SK-N-SH (cell line): ENCODE results near the gene TMPRSS11D. TPM values are rescaled to one million over a fixed set of nuclear protein-coding genes. Genes with fewer than 3 reads are reported as not detected.

Experiments
- CTCF ChIA-PET: fragments of 300-600, 350-600 bp; formaldehyde crosslinking; extraction: SDS; loops from one replicate; lab custom pipeline; 2021; lab: Yijun Ruan, JAX
- POLR2A ChIA-PET: fragments of 350-600 bp; sonication (Branson Sonifier 250); formaldehyde crosslinking; extraction: SDS; loops from one replicate; lab custom pipeline; 2020; ENCODE audit warnings: antibody characterized with exemption, inconsistent platforms; lab: Yijun Ruan, JAX
- DNase-seq: peaks from one replicate; pipeline ENCODE4 v3.0.0; 2012
- H2AFZ ChIP-seq: fragments of 200-600 bp; sonication (generic); 2 replicates; pipeline ENCODE4 v1.8.1; 2016; ENCODE audit warnings: antibody characterized with exemption, mild to moderate bottlenecking, low read depth
- H3F3A ChIP-seq: fragments of 200-600 bp; sonication (generic); replicated peaks from 2 replicates; pipeline ENCODE3; 2016; ENCODE audit warnings: antibody characterized with exemption, mild to moderate bottlenecking; ENCODE audit not compliant: insufficient read depth
- H3K27ac ChIP-seq, 2 experiments: fragments of 200-500 bp in 1 of 2; fragments of 200-600 bp in 1 of 2; sonication (Bioruptor generic) in 1 of 2; sonication (generic), shearing (Covaris generic) in 1 of 2; 2 replicates each; pipeline versions ENCODE4 v1.5.1 to v1.6.1; 2014 to 2016; ENCODE audit warnings: low read depth in 2 of 2, inconsistent platforms in 1 of 2, low read length in 1 of 2, mild to moderate bottlenecking in 1 of 2, mixed read lengths in 1 of 2
- H3K27me3 ChIP-seq: fragments of 200-600 bp; sonication (generic), shearing (Covaris generic); 2 replicates; pipeline ENCODE4 v1.6.1; 2016; ENCODE audit warnings: mixed run types; ENCODE audit not compliant: insufficient read depth
- H3K36me3 ChIP-seq, 2 experiments: fragments of 200-500 bp in 1 of 2; fragments of 200-600 bp in 1 of 2; sonication (Bioruptor generic) in 1 of 2; sonication (generic) in 1 of 2; replicated peaks in 1 of 2; 2 replicates each; pipeline versions ENCODE3 to v1.5.1; 2014 to 2016; ENCODE audit warnings: low read length in 1 of 2, mild to moderate bottlenecking in 1 of 2; ENCODE audit not compliant: insufficient read depth in 2 of 2, control insufficient read depth in 1 of 2
- H3K4me1 ChIP-seq, 2 experiments: fragments of 200-500 bp in 1 of 2; fragments of 200-600 bp in 1 of 2; sonication (Bioruptor generic) in 1 of 2; sonication (generic), shearing (Covaris generic) in 1 of 2; 2 replicates each; pipeline versions ENCODE4 v1.5.1 to v1.6.1; 2014 to 2016; ENCODE audit warnings: low read depth in 1 of 2, low read length in 1 of 2, mixed run types in 1 of 2; ENCODE audit not compliant: insufficient read depth in 2 of 2, control insufficient read depth in 1 of 2
- H3K4me2 ChIP-seq: fragments of 200-600 bp; sonication (generic), shearing (Covaris generic); 2 replicates; pipeline ENCODE4 v1.6.1; 2017; ENCODE audit warnings: mixed run types
- H3K4me3 ChIP-seq, 2 experiments: fragments of 200-500 bp in 1 of 2; fragments of 200-600 bp in 1 of 2; sonication (Bioruptor generic) in 1 of 2; sonication (generic), shearing (Covaris generic) in 1 of 2; 2 replicates each; pipeline versions ENCODE4 v1.5.1 to v1.8.1; 2014 to 2016; ENCODE audit warnings: low read depth in 2 of 2, inconsistent platforms in 1 of 2, low read length in 1 of 2, mild to moderate bottlenecking in 1 of 2, mixed read lengths in 1 of 2, moderate library complexity in 1 of 2
- H3K79me2 ChIP-seq: fragments of 200-600 bp; sonication (generic); 2 replicates; pipeline ENCODE4 v1.8.1; 2017; ENCODE audit warnings: mild to moderate bottlenecking; ENCODE audit not compliant: insufficient read depth
- H3K9ac ChIP-seq: fragments of 200-600 bp; sonication (generic); 2 replicates; pipeline ENCODE4 v1.6.1; 2017; ENCODE audit warnings: mixed run types
- H3K9me2 ChIP-seq: fragments of 200-600 bp; sonication (generic); 2 replicates; pipeline ENCODE4 v1.6.1; 2017; ENCODE audit warnings: mixed run types
- H3K9me3 ChIP-seq: fragments of 200-600 bp; sonication (generic); 2 replicates; pipeline ENCODE4 v1.6.1; 2017; ENCODE audit warnings: mixed run types, mild to moderate bottlenecking, moderate library complexity
- H4K20me1 ChIP-seq: fragments of 200-600 bp; sonication (generic); 2 replicates; pipeline ENCODE4 v1.6.1; 2017; ENCODE audit warnings: mild to moderate bottlenecking, mixed run types; ENCODE audit not compliant: insufficient read depth
- CHD2 ChIP-seq: fragments of 150-350 bp; IDR thresholded peaks from 2 replicates; pipeline ENCODE4 v1.6.1; 2018; ENCODE audit warnings: low read length; ENCODE audit not compliant: partially characterized antibody
- EZH2phosphoT487 ChIP-seq: fragments of 200-600 bp; sonication (generic); IDR thresholded peaks from 2 replicates; pipeline ENCODE4 v1.6.1; 2017; ENCODE audit warnings: low read depth, mixed run types, mild to moderate bottlenecking, antibody characterized with exemption, moderate library complexity, borderline replicate concordance
- GABPA ChIP-seq: IDR thresholded peaks from 2 replicates; pipeline ENCODE4 v1.4.0; 2012; ENCODE audit warnings: low read depth, mild to moderate bottlenecking
- GATA2 ChIP-seq: sonication (generic); formaldehyde crosslinking; IDR thresholded peaks from 2 replicates; pipeline ENCODE4 v1.5.0; 2020; ENCODE audit warnings: mild to moderate bottlenecking, missing genetic modification reagents
- MXI1 ChIP-seq: IDR thresholded peaks from 2 replicates; pipeline ENCODE4 v1.6.1; 2012; ENCODE audit warnings: mild to moderate bottlenecking, low read depth, low read length, improper control_type of control experiment
- NRF1 ChIP-seq: IDR thresholded peaks from 2 replicates; pipeline ENCODE4 v1.6.1; 2012; ENCODE audit warnings: low read depth, mild to moderate bottlenecking, low read length
- RAD21 ChIP-seq: IDR thresholded peaks from 2 replicates; pipeline ENCODE4 v1.6.1; 2012; ENCODE audit warnings: mild to moderate bottlenecking, low read length
- USF1 ChIP-seq: IDR thresholded peaks from 2 replicates; pipeline ENCODE4 v1.4.0; 2012; ENCODE audit warnings: low read depth, borderline replicate concordance
- USF2 ChIP-seq: fragments of 150-350 bp; IDR thresholded peaks from 2 replicates; pipeline ENCODE4 v1.6.1; 2017; ENCODE audit warnings: antibody characterized with exemption, low read length, low read depth, borderline replicate concordance
- whole genome bisulfite sequencing: methylation state at CpG from one replicate; pipeline ENCODE4 v1.1.6; 2017; ENCODE audit warnings: low lambda C conversion rate; 5-methylcytosine and 5-hydroxymethylcytosine counted together
- polyA plus RNA-seq, 3 experiments: library from polyadenylated mRNA; depleted of rRNA; stranded (reverse); fragments of >200 nt; gene quantifications; 2 replicates each; pipeline ENCODE4 v1.2.3, GENCODE V29; 2012
- TF ChIP-seq, protein P1 (sequence below): IDR thresholded peaks from 2 replicates; pipeline ENCODE4 v1.6.1; 2012; ENCODE audit warnings: mild to moderate bottlenecking, low read depth, low read length, moderate library complexity
- TF ChIP-seq, protein P2 (sequence below): IDR thresholded peaks from 2 replicates; pipeline ENCODE4 v1.4.0; 2012; ENCODE audit warnings: low read depth, borderline replicate concordance
- TF ChIP-seq, protein P3 (sequence below): IDR thresholded peaks from 2 replicates; pipeline ENCODE4; 2012

Gene TMPRSS11D
- polyA plus RNA-seq, 1 of the 3 experiments (the other 2 are of a cell fraction), result 0.02 TPM

- Histone ChIP-seq H3K27ac (no peak overlapping the region), H3K4me3 (no peak overlapping the region), H4K20me1 (no peaks in the 10 kb centered on the region), H3K36me3 (no peaks in the 10 kb centered on the region)
- WGBS, result 47% methylated on average over 2 of the region's 7 CpGs
- TF ChIP-seq, protein P1, sequence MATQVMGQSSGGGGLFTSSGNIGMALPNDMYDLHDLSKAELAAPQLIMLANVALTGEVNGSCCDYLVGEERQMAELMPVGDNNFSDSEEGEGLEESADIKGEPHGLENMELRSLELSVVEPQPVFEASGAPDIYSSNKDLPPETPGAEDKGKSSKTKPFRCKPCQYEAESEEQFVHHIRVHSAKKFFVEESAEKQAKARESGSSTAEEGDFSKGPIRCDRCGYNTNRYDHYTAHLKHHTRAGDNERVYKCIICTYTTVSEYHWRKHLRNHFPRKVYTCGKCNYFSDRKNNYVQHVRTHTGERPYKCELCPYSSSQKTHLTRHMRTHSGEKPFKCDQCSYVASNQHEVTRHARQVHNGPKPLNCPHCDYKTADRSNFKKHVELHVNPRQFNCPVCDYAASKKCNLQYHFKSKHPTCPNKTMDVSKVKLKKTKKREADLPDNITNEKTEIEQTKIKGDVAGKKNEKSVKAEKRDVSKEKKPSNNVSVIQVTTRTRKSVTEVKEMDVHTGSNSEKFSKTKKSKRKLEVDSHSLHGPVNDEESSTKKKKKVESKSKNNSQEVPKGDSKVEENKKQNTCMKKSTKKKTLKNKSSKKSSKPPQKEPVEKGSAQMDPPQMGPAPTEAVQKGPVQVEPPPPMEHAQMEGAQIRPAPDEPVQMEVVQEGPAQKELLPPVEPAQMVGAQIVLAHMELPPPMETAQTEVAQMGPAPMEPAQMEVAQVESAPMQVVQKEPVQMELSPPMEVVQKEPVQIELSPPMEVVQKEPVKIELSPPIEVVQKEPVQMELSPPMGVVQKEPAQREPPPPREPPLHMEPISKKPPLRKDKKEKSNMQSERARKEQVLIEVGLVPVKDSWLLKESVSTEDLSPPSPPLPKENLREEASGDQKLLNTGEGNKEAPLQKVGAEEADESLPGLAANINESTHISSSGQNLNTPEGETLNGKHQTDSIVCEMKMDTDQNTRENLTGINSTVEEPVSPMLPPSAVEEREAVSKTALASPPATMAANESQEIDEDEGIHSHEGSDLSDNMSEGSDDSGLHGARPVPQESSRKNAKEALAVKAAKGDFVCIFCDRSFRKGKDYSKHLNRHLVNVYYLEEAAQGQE, result no peak
- TF ChIP-seq, protein P2, sequence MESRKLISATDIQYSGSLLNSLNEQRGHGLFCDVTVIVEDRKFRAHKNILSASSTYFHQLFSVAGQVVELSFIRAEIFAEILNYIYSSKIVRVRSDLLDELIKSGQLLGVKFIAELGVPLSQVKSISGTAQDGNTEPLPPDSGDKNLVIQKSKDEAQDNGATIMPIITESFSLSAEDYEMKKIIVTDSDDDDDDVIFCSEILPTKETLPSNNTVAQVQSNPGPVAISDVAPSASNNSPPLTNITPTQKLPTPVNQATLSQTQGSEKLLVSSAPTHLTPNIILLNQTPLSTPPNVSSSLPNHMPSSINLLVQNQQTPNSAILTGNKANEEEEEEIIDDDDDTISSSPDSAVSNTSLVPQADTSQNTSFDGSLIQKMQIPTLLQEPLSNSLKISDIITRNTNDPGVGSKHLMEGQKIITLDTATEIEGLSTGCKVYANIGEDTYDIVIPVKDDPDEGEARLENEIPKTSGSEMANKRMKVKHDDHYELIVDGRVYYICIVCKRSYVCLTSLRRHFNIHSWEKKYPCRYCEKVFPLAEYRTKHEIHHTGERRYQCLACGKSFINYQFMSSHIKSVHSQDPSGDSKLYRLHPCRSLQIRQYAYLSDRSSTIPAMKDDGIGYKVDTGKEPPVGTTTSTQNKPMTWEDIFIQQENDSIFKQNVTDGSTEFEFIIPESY, result no peak
- TF ChIP-seq CHD2 (no peak), EZH2phosphoT487 (no peak), USF1 (no peak), NRF1 (no peak), GATA2 (no peak), GABPA (no peak), RAD21 (no peak), USF2 (no peak), MXI1 (no peak)
- TF ChIP-seq, protein P3, sequence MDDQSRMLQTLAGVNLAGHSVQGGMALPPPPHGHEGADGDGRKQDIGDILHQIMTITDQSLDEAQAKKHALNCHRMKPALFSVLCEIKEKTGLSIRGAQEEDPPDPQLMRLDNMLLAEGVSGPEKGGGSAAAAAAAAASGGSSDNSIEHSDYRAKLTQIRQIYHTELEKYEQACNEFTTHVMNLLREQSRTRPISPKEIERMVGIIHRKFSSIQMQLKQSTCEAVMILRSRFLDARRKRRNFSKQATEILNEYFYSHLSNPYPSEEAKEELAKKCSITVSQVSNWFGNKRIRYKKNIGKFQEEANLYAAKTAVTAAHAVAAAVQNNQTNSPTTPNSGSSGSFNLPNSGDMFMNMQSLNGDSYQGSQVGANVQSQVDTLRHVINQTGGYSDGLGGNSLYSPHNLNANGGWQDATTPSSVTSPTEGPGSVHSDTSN, result no peak
- TF ChIP-seq, all 33 proteins: peak for 0
- H3K27me3 ChIP-seq, result no peaks in the 10 kb centered on the region
- no peaks in the 10 kb centered on the region for H3K9me2 ChIP-seq
- no peak overlapping the region for H3K4me2 ChIP-seq
- no peaks in the 10 kb centered on the region for H3K4me1 ChIP-seq
- DNase-seq, result no peak
- H3K9me3 ChIP-seq, result no peaks in the 10 kb centered on the region
- CTCF ChIA-PET, result no interaction called here
- H3K9ac ChIP-seq, result no peak overlapping the region
- H3F3A ChIP-seq, result no peaks in the 10 kb centered on the region
- no peaks in the 10 kb centered on the region for H3K79me2 ChIP-seq
- POLR2A ChIA-PET, result no interaction called here
- H2AFZ ChIP-seq, result no peak overlapping the region
Measured at GRCh38 chr4:67809502-67809901, 74.3 kb downstream of the TMPRSS11D start.
